HG03025 (cell line): ENCODE measurements around the gene DUOX2.
"Not testable (repeated sequence)": the region's sequence is repeated elsewhere in the genome, so short reads cannot be mapped to it uniquely, and the experiment has no call there.

Experiments used
- ATAC-seq: cut with Tn5 transposase; IDR thresholded peaks from one replicate; pipeline ENCODE4 v1.9.1; 2021; ENCODE audit warnings: mild to moderate bottlenecking, moderate library complexity; ENCODE audit not compliant: unreplicated experiment, low FRiP score

Gene DUOX2

DNA sequence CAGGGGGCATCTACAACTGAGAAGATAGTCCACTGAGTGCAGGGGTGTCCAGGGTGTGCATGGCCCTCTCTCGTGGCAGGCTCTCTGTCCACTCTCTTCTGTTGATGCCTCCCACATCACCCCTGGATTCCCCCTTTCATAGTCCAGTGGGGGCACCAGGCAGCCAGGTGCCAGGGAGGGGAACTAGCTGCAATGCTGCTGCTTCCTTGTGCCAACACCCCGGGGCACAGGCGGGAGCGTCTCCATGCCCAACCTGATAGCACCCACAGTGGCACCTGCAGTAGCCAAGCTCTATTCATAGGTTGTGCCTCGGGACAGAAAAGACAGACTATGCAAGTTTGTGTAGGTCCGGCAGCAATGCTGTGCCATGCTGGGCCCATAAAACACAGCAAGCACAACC, 11.7 kb downstream of the DUOX2 start:
- no peak for ATAC-seq

DNA sequence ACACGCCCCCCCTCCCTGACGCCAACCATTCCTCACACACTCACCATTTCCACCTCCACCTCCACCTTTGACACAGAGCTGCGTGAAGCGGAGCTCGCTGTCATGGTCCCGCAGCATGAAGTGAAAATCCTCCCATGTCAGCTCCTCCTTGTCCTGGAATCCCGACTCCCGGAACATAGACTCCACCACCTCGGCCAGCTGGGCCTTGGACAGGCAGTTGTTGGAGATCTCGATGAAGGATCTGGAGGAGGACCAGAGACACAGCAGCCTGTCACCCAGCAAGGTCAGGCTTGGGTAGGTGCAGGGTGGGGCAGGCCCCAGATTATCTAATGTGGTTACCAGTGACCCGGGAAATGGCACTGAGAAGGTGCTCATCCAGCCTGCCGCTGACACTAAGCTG, 12.2 kb downstream of the DUOX2 start:
- ATAC-seq = no peak

DNA sequence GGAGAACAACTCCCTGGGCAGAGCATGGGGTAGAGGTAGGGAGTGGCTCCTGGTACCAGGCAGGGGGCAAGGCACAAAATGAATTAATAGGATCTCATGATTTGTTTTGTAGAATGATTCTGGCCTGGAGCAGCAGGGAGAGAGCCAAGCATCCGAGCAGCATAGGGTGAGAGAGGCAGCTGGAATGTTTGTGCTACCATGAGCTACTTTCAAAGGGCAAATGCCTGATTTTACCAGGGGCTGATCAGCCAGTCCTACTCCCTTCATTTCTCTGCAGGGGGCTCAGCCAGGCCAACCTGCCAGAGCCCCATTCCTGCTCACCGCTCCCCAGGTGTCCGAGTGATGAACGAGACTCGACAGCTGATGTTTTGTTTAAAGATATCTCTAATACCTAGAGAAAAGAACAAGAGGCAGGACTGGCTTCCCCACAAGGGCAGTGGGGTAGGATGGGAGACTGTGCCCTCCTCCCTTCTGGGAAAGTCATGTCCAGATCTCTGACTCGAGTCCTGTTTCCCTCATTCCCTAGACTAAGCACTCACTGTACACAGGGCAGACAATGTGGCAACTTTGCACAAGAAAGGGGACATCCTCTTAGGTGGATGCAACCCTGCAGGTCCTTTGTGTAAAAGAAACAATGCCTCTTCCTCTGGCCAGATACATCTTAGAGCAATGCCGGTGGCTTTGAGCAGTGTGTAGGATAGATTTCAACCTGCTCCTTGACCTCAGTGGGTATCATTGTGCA, 12.9 kb downstream of the DUOX2 start:
- no peak for ATAC-seq

DNA sequence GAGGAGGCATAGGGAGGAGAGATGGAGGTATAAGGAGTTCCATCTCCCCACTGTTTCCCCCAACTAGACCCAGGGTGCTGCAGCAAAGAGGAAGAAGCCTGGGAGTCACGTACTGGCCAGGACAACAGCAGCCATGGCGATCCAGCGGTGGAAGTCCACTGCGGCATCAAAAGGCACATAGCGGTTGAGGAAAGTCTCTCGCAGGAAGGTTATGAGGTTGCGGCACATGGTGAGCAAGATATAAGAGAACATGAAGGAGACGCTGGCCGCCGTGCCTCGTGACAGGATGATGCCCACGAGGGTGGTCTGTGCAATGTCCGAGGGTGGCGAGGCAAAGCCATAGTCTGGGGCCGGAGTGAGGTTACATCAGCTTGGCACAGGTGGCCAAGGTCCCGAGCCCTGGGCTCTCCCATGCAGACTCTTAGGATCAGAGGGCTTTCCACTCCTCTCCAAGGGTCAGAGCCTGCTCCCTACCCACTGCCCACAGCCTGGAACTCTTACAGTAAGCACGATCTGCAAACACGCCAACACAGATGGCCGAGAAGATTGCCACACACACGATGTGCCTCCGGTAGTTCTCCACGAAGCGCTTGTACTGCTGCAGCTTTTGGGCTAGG, 14.3 kb downstream of the DUOX2 start:
- no peak for ATAC-seq

DNA sequence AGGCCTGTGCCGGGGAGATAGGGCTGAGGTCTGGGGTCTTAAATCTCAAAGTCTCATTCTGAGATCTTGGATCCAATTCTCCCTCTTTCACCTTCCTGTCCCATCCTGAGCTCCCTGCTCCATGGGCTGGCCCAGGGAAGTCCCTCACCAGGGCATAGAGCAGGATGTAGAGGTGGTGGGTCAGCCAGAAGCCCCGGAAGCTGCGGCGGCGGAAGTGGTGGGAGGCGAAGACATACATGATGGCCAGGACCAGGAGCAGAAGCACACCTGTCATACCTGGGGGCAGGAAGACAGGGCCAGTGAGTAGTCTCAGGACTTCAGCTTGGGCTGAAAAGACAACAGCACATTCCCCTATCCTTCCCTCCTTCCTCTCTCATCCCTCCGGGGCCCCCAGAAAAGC, 16.5 kb downstream of the DUOX2 start:
- no peak for ATAC-seq

- no peak for ATAC-seq
These were observed 18.3 kb downstream of the DUOX2 start for GRCh38 chr15:45095661-45096060.

- ATAC-seq = no peak
These were observed 19.6 kb downstream of the DUOX2 start for GRCh38 chr15:45094358-45094730.

GRCh38 chr15:45093622-45094357, 20.2 kb downstream of the DUOX2 start:
- no peak for ATAC-seq

- ATAC-seq = no peak
These were observed 21.0 kb downstream of the DUOX2 start for GRCh38 chr15:45093013-45093412.

GRCh38 chr15:45091576-45091975, 22.4 kb downstream of the DUOX2 start:
- ATAC-seq = no peak

- ATAC-seq = no peak
These were observed 22.8 kb downstream of the DUOX2 start for GRCh38 chr15:45091161-45091560.

GRCh38 chr15:45089712-45090373, 24.1 kb downstream of the DUOX2 start:
- no peak for ATAC-seq

DNA sequence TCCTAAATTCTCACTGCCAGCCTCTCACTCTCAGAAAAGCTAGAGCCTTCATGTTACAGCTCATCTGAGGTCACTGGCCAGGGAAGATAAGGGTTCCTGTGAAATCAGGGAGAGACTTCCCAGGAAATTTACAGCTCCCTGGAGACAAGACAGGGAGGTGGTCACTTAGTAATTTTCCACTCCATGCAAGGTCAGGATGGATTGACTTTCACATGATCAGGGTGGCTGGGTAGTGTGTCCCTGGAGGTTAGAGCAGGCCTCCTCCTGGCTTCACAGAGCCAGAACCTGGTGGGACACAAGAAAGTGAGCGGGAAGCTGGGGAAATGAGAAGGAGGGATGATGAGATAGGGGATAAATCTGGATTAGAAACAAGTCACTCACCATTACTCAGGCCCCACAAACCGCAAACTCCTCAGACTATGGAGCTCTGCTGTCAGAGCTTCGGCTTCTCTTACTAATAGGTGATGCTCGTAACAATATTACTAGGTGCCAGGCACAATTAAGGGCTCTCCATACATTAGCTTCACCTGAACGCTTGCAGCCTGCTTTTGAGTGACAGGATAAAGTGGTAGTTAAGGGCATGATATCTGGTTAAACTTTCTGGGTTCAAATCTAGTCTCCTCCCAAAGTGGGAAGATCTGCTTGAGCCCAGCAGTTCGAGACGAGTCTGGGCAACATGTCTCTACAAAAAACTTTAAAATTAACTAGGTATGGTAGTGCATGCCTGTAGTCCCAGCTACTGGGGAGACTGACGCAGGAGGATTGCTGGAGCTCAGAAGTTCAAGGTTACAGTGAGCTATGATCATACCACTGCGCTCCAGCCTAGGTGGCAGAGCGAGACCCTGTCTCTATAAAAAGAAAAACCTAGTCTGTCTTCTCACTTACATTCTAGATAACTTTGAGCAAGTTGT, 24.9 kb downstream of the DUOX2 start:
- ATAC-seq = no peak

- no peak for ATAC-seq
These were observed 26.5 kb downstream of the DUOX2 start for GRCh38 chr15:45087513-45087912.

GRCh38 chr15:45084163-45084562, 29.8 kb downstream of the DUOX2 start:
- no peak for ATAC-seq

DNA sequence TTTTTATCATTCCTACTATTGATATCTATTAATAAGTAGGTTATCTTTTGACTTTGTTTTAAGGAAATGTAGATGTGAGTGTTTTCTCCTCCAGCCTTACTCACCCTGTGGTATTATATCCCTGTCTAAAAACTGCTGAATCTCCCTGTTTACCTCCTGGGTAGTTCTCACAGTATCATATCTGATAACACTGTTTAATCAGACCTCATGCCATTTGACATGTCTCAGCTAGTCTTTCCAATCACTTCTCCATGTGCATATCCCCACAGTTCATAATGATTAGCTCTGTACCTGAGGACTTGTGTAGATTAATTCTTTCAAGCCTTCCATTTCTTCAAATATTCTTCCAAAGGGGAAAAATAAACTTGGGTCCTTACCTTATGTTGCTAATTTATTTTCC, 30.7 kb downstream of the DUOX2 start:
- ATAC-seq = no peak

DNA sequence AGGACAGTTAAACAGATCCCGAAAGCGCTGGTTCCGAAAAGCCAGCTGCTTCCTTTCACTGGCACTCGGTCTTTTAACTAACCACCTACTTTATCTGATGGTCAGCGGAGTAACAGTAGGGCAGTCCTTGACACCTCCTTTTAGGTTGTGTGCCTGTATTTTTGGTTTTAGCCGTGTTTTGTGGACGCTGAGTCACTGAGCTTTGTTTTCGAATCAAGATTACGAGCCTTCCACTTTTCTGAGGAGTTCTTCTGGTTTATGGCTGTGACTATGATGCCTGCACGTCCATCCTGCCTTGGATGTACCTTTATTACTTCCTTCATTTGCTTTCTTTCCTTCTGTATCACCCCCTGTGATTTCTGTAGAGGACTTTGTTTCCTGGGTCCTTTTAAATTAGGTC, 31.6 kb downstream of the DUOX2 start:
- not testable (repeated sequence) for ATAC-seq

- not testable (repeated sequence) for ATAC-seq
These were observed 33.4 kb downstream of the DUOX2 start for GRCh38 chr15:45080593-45080992.

DNA sequence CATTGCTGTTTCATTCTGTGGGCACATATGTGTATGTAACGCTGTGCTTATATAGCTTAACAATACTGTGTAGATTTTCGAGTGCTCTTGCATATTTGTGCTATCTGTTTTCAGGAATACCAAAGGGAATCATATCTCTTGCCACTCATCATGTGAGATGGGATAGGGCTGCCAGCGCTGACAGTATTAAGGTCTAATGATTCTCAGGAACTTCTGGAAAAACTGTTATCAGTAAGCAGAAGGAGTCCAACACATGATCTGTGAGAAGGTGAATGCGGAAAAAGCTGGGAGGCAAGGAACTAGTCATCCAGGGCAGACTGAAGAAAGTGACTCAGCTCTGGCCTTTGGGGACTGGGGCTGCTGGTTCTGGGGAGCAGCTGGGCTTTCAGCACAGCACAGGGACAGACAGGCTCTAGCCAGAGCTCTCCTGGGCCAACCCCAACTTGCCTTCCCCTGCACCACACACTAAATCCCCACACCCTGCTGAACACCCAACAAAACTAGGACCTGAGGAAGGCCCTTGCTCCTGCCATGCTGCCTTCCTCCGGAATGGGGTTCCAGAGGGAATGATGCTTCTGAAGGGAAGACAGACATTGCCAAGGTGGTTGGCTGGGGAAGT, 34.2 kb downstream of the DUOX2 start:
- not testable (repeated sequence) for ATAC-seq

- ATAC-seq = not testable (repeated sequence)
These were observed 34.8 kb downstream of the DUOX2 start for GRCh38 chr15:45079201-45079600.
